ENCODE results near the gene HMGN4.
"Not testable (repeated sequence)": the region's sequence is repeated elsewhere in the genome, so short reads cannot be mapped to it uniquely, and the experiment has no call there.

Gene HMGN4

GRCh38 chr6:26532699-26533531, 5.3 kb upstream of the HMGN4 start:
- H3K9me3 Mint-ChIP-seq = no peaks in the 10 kb centered on the region
- peak overlapping the region; percentile 95 for H3K4me3 Mint-ChIP-seq
- ATAC-seq (ENCODE audit: low read depth) (peak; percentile 38), DNase-seq (ENCODE audit: low spot score in 2 of 2) (peak; percentile 93 to 94)
- H3K27me3 Mint-ChIP-seq = no peaks in the 10 kb centered on the region
- H3K36me3 Mint-ChIP-seq = no peaks in the 10 kb centered on the region
- H3K27ac Mint-ChIP-seq = peak overlapping the region; percentile 98
- peaks cover 30% of the 10 kb centered on the region for H3K4me1 Mint-ChIP-seq

GRCh38 chr6:26533532-26533931, 4.6 kb upstream of the HMGN4 start:
- Mint-ChIP-seq H3K36me3 (no peaks in the 10 kb centered on the region), H3K27me3 (no peaks in the 10 kb centered on the region), H3K4me3 (peak overlapping the region; percentile 95), H3K9me3 (no peaks in the 10 kb centered on the region), H3K27ac (peak overlapping the region; percentile 98), H3K4me1 (peaks cover 31% of the 10 kb centered on the region)
- ATAC-seq (ENCODE audit: low read depth) (no peak), DNase-seq (ENCODE audit: low spot score in 2 of 2) (no peak)

GRCh38 chr6:26534681-26535465, 3.3 kb upstream of the HMGN4 start:
- Mint-ChIP-seq H3K9me3 (no peaks in the 10 kb centered on the region), H3K4me1 (peaks cover 31% of the 10 kb centered on the region), H3K27ac (no peak overlapping the region), H3K4me3 (no peak overlapping the region), H3K27me3 (no peaks in the 10 kb centered on the region), H3K36me3 (no peaks in the 10 kb centered on the region)
- ATAC-seq (ENCODE audit: low read depth) (no peak), DNase-seq (ENCODE audit: low spot score in 2 of 2) (no peak)

- Mint-ChIP-seq H3K36me3 (peaks cover 5% of the 10 kb centered on the region), H3K9me3 (no peaks in the 10 kb centered on the region), H3K4me3 (peak overlapping the region; percentile 94), H3K4me1 (peaks cover 34% of the 10 kb centered on the region), H3K27ac (peak overlapping the region; percentile 99), H3K27me3 (no peaks in the 10 kb centered on the region)
- ATAC-seq (ENCODE audit: low read depth) (no peak), DNase-seq (ENCODE audit: low spot score in 2 of 2) (no peak)
Measured at GRCh38 chr6:26536571-26537159, 1.5 kb upstream of the HMGN4 start.

GRCh38 chr6:26537160-26537845, 863 bp upstream of the HMGN4 start:
- Mint-ChIP-seq H3K4me1 (peaks cover 31% of the 10 kb centered on the region), H3K4me3 (peak overlapping the region; percentile 94), H3K36me3 (peaks cover 5% of the 10 kb centered on the region), H3K9me3 (no peaks in the 10 kb centered on the region), H3K27ac (peak overlapping the region; percentile 99), H3K27me3 (no peaks in the 10 kb centered on the region)
- DNase-seq (ENCODE audit: low spot score in 2 of 2) (peak; percentile 88 to 89), ATAC-seq (ENCODE audit: low read depth) (peak; percentile 61)

GRCh38 chr6:26538572-26538902, 371 bp downstream of the HMGN4 start:
- peak overlapping the region; percentile 99 for H3K27ac Mint-ChIP-seq
- peaks cover 29% of the 10 kb centered on the region for H3K4me1 Mint-ChIP-seq
- no peaks in the 10 kb centered on the region for H3K9me3 Mint-ChIP-seq
- no peaks in the 10 kb centered on the region for H3K27me3 Mint-ChIP-seq
- DNase-seq (ENCODE audit: low spot score in 2 of 2) (peak in 1 of 2 donors; percentile 23), ATAC-seq (ENCODE audit: low read depth) (no peak)
- H3K4me3 Mint-ChIP-seq = peak overlapping the region; percentile 94
- peaks cover 5% of the 10 kb centered on the region for H3K36me3 Mint-ChIP-seq

- ATAC-seq (ENCODE audit: low read depth) = no peak
- Mint-ChIP-seq H3K9me3 (no peaks in the 10 kb centered on the region), H3K4me3 (peak overlapping the region; percentile 94), H3K36me3 (peaks cover 5% of the 10 kb centered on the region), H3K27me3 (no peaks in the 10 kb centered on the region), H3K27ac (peak overlapping the region; percentile 99), H3K4me1 (peaks cover 30% of the 10 kb centered on the region)
- DNase-seq (ENCODE audit: low spot score in 2 of 2) = no peak
Measured at GRCh38 chr6:26539071-26539615, 977 bp downstream of the HMGN4 start.

- Mint-ChIP-seq H3K9me3 (no peaks in the 10 kb centered on the region), H3K27ac (no peak overlapping the region), H3K36me3 (peaks cover 5% of the 10 kb centered on the region), H3K27me3 (no peaks in the 10 kb centered on the region), H3K4me3 (no peak overlapping the region), H3K4me1 (peaks cover 36% of the 10 kb centered on the region)
- ATAC-seq (ENCODE audit: low read depth) (no peak), DNase-seq (ENCODE audit: low spot score in 2 of 2) (no peak)
Measured at GRCh38 chr6:26541579-26541978, 3.4 kb downstream of the HMGN4 start.

- no peaks in the 10 kb centered on the region for H3K27me3 Mint-ChIP-seq
- H3K9me3 Mint-ChIP-seq = no peaks in the 10 kb centered on the region
- no peak overlapping the region for H3K4me3 Mint-ChIP-seq
- no peak overlapping the region for H3K27ac Mint-ChIP-seq
- ATAC-seq (ENCODE audit: low read depth) = peak; percentile 76
- no peak for DNase-seq (ENCODE audit: low spot score in 2 of 2)
- H3K36me3 Mint-ChIP-seq = peaks cover 5% of the 10 kb centered on the region
- peaks cover 27% of the 10 kb centered on the region for H3K4me1 Mint-ChIP-seq
Measured at GRCh38 chr6:26543953-26544352, 5.8 kb downstream of the HMGN4 start.

- H3K27ac Mint-ChIP-seq = no peak overlapping the region
- DNase-seq (ENCODE audit: low spot score in 2 of 2) (no peak), ATAC-seq (ENCODE audit: low read depth) (no peak)
- peaks cover 24% of the 10 kb centered on the region for H3K4me1 Mint-ChIP-seq
- H3K4me3 Mint-ChIP-seq = no peak overlapping the region
- H3K27me3 Mint-ChIP-seq = no peaks in the 10 kb centered on the region
- H3K36me3 Mint-ChIP-seq = peaks cover 5% of the 10 kb centered on the region
- H3K9me3 Mint-ChIP-seq = no peaks in the 10 kb centered on the region
Measured at GRCh38 chr6:26544473-26544872, 6.3 kb downstream of the HMGN4 start.

- H3K27me3 Mint-ChIP-seq = no peaks in the 10 kb centered on the region
- DNase-seq (ENCODE audit: low spot score in 2 of 2) = no peak
- ATAC-seq (ENCODE audit: low read depth) = no peak
- peaks cover 24% of the 10 kb centered on the region for H3K4me1 Mint-ChIP-seq
- H3K27ac Mint-ChIP-seq = peak overlapping the region; percentile 55
- H3K36me3 Mint-ChIP-seq = peaks cover 2% of the 10 kb centered on the region
- H3K4me3 Mint-ChIP-seq = no peak overlapping the region
- H3K9me3 Mint-ChIP-seq = no peaks in the 10 kb centered on the region
Measured at GRCh38 chr6:26545627-26546026, 7.5 kb downstream of the HMGN4 start.

GRCh38 chr6:26547363-26547762, 9.2 kb downstream of the HMGN4 start:
- not testable (repeated sequence) for DNase-seq (ENCODE audit: low spot score in 2 of 2); H3K4me3 Mint-ChIP-seq; ATAC-seq (ENCODE audit: low read depth); H3K27ac Mint-ChIP-seq; H3K36me3 Mint-ChIP-seq; H3K9me3 Mint-ChIP-seq; H3K27me3 Mint-ChIP-seq
- H3K4me1 Mint-ChIP-seq = peaks cover 20% of the 10 kb centered on the region

GRCh38 chr6:26550250-26550993, 12.3 kb downstream of the HMGN4 start:
- no peaks in the 10 kb centered on the region for H3K36me3 Mint-ChIP-seq
- peak in 1 of 2 donors; percentile 50 for DNase-seq (ENCODE audit: low spot score in 2 of 2)
- peak; percentile 8 for ATAC-seq (ENCODE audit: low read depth)
- H3K4me1 Mint-ChIP-seq = peaks cover 15% of the 10 kb centered on the region
- peak overlapping the region; percentile 55 for H3K27ac Mint-ChIP-seq
- no peaks in the 10 kb centered on the region for H3K27me3 Mint-ChIP-seq
- peak overlapping the region; percentile 92 for H3K4me3 Mint-ChIP-seq
- H3K9me3 Mint-ChIP-seq = no peaks in the 10 kb centered on the region

Measured in memory B cell (primary cell).